Activated CD4-positive, alpha-beta T cell treated with anti-CD3 and anti-CD28 coated beads for 48 hours (primary cell): Measurements from ENCODE around the gene NDRG4.
"Not testable (repeated sequence)": the region's sequence is repeated elsewhere in the genome, so short reads cannot be mapped to it uniquely, and the experiment has no call there.

Experiments used
- DNase-seq: peaks from one replicate; pipeline ENCODE4 v3.0.0-alpha.2; 2020

The NDRG4 gene

DNA sequence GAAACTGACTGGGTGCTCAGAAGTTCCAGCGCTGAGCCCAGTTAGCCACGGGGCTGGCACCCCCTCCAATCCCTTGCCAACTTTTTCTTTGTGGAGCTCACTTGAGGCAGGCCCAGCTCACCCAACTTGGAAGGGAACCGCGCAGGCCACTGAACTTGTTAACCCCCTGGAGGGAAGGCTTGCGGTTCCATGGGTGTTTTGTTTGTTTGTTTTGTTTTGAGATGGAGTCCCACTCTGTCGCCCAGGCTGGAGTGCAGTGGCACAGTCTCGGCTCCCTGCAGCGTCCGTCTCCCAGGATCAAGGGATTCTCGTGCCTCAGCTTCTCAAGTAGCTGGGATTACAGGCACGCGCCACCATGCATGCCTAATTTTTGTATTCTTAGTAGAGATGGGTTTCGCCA, 34.1 kb upstream of the NDRG4 start:
- DNase-seq: no peak

DNA sequence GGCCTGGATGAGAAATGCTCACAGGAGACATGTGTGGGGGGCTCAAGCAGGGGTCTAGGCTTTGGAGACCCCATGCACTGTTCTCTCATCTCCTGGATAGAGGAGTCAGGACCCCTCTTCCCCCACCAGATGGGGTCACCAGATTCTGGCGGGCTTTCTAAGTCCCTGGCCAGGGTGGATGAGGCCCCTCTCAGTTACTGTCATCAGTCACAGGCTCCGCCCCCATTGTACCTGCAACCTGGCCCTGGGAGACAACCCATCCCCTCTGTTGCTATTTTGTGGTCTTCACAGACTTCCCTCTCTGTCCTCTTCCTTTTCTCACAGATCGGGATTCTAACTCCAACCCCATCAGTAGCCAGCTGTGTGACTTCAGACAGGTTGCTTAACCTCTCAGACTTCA, 33.5 kb upstream of the NDRG4 start:
- no peak for DNase-seq

DNA sequence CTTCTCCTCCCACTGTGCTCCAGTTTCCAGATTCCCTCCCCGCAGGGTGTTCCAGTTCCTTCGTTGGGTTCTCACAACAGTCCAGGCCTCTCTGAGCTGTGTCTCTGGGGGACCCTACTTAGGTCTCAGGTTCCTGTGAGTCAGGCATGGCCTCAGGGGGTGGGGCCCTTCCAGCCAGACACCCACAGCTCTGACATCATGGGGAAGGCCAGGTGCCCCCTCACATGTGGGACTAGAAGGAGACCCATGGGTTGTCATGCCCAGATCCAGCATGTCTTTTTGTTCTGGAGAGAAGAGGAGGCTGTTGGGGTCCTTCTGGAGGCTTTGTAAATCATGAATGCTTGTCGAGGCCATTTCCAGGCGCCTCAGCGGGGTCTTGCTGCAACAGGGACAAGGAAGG, 32.0 kb upstream of the NDRG4 start:
- DNase-seq: no peak

DNA sequence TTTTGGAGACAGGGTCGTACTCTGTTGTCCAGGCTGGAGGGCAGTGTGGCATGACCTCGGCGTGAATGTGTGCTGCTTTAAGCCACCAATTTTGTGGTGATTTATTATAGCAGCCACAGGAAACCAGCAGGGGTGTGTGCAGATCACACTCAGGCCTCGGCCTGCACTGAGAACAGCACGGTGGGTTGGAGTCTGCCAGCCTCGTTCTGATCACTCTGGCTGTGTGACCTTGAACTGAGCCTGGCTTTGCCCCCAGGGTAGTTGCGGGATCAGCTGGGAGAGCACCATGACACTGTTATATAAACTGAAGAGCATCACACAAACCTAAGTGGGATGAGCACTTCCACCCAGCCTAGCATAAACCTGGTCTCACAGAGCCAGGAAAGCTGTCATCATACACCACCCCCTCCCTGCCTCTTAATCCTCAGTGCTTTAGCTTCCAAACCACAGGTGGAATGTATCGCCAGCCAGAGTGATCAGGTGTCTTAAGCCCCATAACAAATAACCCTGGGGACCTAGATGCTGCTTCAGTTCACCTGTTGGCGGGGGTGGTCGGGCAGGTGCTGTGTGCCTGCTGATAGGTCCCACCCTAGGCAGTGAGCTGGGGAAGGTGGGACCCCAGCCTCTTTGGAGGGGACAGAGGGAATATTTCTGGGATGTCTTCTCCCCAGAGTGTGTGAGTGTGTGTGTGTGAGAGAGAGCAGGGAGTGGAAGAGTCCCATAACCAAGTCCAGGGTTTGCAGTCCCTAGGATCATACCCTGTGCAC, 28.6 kb upstream of the NDRG4 start:
- DNase-seq: no peak

DNA sequence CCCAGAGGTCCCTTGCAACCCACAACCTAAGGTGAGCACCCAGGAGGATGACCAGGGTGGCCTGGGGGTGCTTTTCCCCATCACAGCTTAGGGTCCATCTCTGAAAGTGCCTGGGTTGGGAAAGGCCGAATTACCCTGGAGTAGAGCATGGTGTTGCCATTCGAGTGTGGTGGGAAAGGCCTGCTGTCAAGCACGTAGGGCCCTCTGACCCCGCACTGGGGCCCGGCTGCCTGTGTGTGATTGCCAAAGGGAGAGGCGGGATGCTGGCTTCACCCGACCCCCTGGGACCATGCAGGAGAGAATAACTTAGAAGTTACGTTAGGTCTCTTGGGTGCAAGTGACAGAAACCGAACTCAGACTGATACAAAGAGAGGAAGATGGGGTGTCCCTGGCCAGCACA, 27.7 kb upstream of the NDRG4 start:
- DNase-seq: no peak

DNA sequence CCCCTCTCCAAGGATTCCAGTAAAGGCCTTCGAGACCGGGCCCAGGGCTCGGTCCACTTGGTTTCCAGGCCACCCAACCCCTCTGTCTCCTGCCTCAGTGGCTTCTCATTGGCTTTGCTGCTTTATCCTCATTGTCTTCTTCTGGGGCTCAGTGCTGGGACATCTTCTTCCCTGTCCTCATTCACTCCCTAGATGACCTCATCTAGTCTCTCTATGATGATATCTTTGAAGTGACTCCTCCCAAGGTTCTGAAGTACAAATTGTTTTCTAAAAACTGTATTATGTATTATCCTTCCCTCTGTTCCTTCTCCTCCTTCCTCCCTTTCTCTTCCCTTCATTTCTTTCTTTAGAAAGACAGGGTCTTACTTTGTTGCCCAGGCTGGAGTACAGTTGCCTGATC, 27.1 kb upstream of the NDRG4 start:
- no peak for DNase-seq

DNA sequence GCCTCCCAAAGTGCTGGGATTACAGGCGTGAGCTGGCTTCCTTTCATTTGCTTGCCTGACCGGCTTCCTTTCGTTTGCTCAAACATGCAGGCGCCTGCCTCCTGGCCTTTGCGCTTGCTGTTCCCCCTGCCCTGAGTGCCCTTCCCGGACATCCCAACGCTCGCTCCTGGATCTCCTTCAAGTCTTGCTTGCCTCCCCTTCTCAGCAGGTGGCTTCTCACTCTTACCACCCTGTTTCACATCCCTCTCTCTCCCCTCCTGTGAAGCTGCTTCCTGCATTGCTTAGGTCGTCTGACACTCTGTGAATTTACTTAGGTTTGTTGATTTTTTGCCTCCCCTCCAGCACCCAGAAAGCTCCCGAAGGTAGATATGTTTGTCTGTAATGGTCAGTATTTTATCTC, 25.6 kb upstream of the NDRG4 start:
- no peak for DNase-seq

DNA sequence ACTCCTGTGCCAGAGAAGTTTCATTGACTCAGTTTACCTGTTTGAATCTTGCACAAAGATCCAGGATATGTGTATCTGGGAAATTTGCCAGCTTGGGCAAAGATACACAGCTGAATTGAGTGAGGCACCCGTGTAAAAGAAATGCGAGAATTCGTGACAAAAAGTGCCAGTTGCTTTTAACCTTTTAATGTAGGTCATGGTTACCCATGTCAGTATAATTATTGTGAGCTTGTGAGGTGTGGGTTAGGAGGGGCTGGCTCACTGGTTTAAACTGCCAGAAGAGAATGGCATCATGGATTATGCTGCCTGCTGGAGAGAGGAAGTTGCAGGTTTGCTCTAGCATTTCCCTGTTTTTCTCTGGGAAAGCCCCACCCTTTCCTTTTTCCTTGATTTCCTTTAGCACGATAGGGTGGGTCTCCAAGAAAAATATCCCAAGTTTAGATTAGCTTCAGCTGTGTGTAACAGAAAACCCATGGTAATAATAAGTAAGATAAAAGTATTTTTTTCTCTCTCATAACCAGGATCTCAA, 24.8 kb upstream of the NDRG4 start:
- DNase-seq: no peak

DNA sequence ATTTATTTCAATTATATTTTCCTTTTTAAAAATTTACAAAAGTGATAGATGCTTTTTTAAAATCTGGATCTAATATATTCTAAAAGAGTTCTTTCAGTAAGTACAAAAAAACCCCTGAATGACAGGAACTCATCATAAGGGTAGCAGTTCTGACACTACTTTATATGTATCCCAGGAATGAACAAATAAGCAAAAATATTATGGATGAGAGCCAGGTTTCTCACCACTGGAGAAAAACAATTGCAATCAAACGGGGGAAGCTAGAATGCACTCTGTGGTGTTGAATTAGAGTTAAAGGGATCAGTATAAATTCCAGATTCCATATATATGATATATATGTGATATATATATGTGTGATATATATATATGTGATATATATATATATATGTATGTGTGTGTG, 23.2 kb upstream of the NDRG4 start:
- DNase-seq: no peak

DNA sequence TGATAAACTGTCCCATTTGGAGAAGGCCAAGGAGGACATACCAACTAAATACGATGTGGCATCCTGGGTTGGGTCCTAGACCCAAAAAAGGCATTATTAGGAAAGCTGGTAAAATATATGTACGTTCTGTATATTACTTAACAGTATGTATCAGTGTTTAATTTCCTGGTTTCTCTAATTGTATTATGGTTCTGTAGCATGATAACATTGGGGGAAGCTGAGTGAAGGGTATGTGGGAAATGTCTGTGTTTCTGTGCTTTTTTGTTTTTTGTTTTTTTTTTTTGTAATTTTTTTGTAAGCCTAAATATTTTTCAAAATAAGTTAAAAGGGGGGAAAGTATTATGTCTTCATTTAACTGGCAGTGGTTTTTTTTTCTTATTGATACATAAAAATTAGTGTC, 21.5 kb upstream of the NDRG4 start:
- DNase-seq: no peak

DNA sequence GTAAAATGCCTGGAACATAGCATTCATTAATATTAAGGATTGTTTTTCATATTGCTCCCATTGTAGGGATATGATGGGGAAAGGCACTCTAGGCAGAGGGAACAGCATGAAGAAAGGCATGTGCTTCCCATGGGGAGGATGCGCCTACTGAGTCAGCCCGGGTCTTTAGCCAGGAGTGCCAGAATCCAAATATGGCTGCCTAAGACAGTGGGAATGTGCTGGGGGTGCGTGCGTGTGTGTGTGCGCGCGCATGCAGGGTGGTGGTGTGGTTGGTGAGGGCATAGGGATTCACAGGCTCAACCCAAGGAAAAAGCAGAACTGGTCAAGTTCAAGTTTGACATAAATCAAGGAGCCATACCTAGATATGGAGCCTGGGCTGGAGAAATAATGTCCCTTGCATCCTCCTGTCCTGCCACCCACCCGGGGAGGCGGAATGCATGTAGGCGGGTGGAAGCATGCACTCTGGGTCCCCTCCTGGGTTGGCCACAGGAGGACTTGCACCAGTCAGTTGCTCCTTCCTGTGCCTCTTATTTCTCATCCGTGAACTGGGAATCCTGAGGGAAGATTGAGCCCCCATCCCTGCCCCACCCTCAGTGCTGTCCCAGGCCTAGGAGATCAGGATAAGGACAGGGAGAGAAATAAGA, 18.6 kb upstream of the NDRG4 start:
- no peak for DNase-seq

DNA sequence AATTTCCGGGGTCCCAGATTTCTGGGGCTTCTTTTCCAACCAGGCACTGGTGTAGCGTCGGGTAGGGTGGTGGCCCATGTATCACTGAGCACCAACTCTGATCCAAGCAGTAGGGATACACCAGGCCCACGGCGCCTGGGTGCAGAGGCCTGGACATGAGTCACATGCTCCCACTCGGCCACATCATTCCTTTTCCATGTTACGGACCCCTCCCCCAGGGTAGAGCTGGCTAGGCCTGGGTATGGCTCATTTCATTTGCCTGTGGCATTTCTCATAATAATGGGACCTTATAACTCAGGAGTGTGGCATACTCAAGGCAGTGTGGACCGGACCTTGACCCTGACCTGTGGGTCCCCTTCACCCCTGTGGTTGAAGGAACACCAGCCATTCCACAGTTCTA, 18.0 kb upstream of the NDRG4 start:
- DNase-seq: no peak

DNA sequence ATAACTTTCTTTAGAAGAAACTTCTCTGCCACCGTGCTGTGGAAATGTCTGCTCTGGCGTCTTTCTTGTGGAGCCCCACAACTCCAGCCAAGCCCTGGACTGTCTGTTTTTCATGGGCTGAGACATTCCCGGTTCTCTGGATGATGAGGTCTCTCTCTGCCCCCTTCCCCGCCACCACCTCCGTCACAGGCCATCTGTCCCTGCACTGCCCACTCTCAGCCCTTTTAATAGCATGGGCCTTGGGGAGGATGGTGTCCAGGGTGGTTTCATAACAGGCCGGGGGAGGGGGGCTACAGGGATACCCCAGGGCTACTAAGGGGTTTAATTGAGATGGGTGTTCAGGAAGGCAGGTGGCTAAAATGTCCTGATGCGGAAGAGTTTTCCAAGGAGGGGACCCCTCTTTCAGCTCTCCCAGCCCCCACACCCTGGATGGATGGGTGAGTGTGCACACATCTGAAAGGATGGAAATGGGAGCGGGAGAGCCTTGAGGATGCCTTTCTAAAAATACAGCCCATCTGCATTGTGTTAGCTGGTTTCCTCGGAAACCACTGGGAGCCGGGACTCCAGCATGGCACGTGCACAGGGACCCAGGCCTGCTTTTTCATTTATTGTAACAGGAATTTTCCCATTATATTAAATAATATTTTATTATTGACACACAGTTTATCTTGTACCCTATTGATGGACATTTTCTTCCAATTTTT, 14.6 kb upstream of the NDRG4 start:
- DNase-seq: no peak

DNA sequence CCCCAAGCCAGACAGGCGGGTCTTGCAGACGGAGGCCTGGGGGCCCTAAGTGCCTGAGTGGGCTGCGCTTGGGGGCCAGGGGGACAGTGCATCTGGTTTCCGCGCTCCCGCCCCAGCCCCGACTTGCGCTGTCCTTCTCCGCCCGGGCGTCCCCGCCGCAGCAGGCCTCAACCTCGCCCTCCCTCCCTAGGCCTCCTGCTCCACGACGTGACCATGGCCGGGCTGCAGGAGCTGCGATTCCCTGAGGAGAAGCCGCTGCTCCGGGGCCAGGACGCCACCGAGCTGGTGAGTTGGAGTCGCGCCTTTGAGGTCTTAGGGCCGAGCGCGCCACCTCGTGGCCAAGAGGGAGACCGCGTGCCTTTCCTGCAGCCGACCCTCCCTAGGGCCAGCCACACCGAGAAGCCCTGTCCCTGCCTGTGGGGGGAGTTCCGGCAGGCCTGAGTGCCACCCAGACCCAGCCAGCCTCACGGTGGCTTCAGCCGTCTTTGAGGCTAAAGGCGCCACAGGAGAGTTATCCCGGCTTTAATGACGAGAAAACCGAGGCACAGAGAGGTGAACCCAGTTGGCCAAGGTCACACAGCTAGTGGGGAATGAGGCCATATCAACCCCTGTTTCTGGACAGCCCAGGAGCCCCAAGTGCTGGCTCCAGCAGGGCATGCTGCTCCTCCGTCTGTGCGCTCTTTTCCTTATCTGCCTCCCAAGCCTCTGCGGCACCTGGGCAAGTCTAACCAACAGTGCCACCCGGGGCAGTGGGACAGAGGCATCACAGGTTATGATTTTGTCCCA, 12.2 kb upstream of the NDRG4 start:
- peak; percentile 83 for DNase-seq

DNA sequence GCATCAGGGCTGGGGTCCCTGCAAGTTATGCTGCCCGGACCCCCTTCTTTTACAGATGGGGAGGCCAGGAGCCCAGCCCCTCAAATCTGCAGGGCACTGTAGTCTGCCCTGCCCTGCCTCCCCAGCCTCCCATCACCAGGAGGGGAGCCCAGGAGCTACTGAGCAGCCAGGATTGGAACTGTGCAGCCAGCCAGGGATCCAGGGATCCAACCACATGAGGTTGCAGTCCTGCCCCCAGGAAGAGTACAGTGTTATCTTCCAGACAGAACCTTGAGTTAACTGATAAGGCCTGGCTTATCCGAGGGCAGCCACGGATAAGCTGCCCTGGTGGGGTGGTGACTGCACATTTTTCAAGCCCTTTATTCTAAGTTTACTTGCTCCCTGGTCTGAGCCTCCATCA, 11.4 kb upstream of the NDRG4 start:
- DNase-seq: no peak

DNA sequence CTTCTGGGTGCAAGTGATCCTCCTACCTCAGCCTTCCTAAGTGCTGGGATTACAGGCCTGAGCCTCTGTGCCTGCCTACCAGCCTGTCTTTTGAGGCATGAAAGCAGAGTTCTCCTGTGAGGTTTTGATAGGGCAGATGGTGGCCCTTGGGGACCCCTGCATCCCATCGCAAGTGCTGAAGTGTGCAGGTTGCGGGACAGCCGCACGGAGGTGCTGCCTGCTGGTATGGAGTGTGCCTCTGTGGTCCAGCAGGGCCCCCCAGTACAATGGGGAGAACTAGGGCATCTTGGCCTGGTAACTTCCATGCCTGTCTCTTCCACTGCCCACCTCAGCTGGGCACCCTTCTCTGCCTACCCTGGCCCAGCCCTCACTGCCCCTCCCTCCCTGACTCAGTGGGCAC, 9.9 kb upstream of the NDRG4 start:
- no peak for DNase-seq

DNA sequence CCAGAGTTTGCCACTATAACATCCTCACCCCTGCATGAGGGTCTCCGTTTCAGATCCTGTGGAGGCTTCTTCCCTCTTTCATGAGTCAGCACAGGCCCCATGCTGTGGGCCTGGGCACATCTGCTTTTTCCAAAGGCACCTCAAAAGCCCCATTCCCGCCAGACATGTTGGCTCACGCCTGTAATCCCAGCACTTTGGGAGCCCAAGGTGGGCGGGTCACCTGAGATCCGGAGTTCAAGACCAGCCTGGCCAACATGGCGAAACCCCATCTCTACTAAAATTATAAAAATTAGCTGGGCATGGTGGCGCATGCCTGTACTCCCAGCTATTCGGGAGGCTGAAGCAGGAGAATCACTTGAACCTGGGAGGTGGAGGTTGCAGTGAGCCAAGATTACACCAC, 9.4 kb upstream of the NDRG4 start:
- not testable (repeated sequence) for DNase-seq

DNA sequence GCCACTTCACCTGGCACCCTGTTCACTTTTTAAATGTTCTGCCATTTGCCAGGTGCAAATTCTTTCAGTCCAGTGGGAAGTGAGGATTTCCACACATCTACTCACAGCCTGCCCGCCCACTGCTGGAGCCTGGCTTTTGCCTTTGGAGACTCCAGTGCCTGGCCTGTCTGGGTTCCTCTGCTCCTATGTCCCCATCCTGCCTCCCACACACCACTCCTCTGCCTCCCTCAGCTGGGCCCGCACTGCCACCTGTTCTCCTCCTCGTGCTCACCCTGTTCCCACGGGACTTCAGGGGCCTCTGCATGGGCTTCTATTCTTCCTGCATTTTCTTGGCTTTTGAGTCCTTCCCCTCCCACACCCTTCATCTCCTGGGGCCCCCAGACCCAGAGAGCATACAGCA, 7.9 kb upstream of the NDRG4 start:
- no peak for DNase-seq

DNA sequence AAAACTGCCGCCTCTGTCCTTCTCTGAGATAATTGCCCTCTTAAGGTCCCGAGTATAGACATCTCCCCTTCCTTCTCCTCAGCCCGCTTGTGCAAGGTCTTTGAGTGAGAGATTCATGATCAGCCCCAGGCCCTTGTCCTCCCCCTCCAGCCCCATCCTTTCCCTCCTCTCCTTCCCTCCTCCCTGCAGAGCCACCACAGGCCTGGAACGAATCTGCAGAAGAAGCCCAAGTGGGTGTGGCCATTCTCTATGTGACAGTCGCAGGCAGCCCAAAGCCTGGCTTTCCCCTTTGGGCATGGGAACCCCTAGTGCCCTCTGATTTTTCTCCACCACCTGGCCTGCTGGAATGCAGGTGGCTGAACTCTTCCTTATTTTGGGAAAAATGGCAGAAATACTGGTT, 7.2 kb upstream of the NDRG4 start:
- no peak for DNase-seq

DNA sequence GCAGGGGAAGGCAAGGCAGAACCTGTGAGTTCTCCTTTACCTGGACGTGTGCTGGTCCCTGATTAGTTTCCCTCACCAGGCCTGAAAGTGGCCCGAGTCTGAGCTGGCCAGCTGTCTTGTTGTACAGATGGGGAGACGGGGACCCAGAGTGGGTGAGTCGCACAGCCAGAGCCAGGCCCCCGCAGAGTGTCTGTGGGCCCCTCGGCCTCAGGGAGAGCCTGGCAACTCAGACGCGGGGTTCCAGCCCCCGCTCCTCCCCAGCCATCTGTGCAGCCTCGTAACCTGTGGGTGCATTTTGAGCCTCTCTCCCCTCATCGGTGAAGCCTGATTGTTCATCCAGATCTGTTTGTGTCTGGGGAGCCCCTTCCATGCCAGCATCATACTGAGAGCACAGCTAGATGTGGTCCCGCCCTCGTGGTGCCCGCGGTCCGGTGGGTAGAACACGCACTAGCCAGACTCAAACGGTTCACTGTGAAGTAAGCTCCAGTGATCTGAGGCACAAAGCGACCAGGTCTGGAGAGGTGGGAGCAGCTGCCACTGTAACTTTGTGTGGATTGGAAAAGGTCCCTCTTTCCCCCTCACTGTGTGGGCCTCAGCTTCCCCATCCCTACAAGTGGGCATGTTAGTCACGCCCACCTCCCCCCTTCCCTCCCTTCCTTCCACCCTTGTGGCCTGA, 6.0 kb upstream of the NDRG4 start:
- no peak for DNase-seq

DNA sequence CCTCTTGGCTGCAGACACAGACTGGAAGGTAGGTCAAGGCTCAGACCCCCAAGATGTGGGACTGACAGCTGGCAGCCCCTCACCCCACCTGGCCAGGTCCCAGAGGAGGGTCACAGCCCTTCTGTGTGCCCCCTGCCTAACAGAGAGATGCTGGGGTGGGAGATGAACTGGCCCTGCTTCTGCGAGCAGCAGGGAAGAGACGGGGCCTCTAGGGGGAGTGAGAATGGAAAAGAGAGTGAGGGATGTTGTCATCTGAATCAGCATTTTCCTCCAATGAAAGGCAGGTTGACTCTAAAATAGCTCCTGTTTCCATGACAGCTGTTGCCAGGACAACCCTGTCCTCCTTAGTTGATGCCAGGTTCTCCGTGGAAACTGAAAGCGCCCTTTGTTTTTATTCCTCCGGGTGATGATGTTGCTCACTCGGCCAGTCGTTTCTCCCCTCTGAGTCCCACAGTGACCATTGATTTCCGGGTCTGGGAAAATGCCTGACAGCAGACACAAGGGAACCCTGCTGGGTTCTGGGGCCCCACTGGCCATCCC, 4.9 kb upstream of the NDRG4 start:
- DNase-seq: peak; percentile 87
